Endometrial microvascular endothelial cells (primary cell): ENCODE data around the gene SLC7A8. TPM values are rescaled to one million over a fixed set of nuclear protein-coding genes. Genes with fewer than 3 reads are reported as not detected.
"Not testable (repeated sequence)": the region's sequence is repeated elsewhere in the genome, so short reads cannot be mapped to it uniquely, and the experiment has no call there.

Experiments
- in situ Hi-C: cut with HindIII; loops from 2 replicates; pipeline ENCODE4 v1.10.0; 2017; ENCODE audit warnings: low sequenced_read_pairs, low pct_unique_long_range_greater_than_20kb; ENCODE audit errors: inconsistent ontology term
- total RNA-seq: library from RNA; depleted of rRNA; stranded (reverse); fragments of >200 nt; gene quantifications from one replicate; pipeline ENCODE4 v1.2.3, GENCODE V29; 2015; ENCODE audit errors: inconsistent ontology term

SLC7A8 gene
- total RNA-seq, 1 donor from 2014 or later = 0.37 TPM

DNA sequence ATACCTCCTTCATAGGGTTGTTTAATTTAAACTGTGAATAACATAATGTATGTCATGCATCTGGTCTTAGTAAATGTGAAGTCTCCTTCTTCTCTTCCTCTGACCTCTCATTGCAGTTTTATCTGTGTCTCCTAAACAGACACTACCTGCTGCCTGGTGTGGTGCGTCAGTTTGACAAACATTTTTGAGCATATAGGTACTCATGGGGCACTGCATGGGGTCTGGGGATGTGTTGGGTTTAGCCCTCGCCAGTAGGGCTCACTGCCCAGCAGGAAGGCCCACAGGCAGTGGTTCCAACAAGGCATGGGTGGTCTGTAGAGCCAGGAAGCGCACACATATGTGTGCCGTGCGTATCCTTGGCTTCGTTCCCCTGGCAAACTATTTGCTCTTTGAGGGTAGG is 61.4 kb downstream of the SLC7A8 start:
- in situ Hi-C loops = no loop called here

DNA sequence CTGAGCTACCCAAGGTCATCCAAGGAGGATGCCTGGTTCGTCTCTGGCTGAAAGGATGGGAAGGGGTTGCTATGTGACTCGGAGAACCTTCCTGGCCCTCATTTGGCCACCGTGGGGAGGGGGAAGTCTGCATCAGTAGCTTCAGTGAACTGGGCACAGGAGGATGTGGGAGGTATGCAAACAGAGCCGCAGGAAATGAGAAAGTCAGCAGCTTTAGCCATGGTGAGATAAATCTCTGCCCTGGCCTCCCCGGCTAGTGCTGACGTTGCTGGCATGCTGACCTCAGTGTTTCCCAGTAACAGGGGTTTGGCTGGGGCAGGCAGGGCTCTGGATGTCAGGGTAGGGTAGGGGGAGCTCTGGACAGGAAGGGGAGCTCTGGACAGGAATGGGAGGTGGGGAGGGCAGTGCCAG is 62.1 kb downstream of the SLC7A8 start:
- in situ Hi-C loops = no loop called here

- in situ Hi-C loops = no loop called here
Observed at GRCh38 chr14:23120541-23121251, 62.8 kb downstream of the SLC7A8 start.

GRCh38 chr14:23119363-23120327 is 63.8 kb downstream of the SLC7A8 start:
- in situ Hi-C loops = no loop called here

DNA sequence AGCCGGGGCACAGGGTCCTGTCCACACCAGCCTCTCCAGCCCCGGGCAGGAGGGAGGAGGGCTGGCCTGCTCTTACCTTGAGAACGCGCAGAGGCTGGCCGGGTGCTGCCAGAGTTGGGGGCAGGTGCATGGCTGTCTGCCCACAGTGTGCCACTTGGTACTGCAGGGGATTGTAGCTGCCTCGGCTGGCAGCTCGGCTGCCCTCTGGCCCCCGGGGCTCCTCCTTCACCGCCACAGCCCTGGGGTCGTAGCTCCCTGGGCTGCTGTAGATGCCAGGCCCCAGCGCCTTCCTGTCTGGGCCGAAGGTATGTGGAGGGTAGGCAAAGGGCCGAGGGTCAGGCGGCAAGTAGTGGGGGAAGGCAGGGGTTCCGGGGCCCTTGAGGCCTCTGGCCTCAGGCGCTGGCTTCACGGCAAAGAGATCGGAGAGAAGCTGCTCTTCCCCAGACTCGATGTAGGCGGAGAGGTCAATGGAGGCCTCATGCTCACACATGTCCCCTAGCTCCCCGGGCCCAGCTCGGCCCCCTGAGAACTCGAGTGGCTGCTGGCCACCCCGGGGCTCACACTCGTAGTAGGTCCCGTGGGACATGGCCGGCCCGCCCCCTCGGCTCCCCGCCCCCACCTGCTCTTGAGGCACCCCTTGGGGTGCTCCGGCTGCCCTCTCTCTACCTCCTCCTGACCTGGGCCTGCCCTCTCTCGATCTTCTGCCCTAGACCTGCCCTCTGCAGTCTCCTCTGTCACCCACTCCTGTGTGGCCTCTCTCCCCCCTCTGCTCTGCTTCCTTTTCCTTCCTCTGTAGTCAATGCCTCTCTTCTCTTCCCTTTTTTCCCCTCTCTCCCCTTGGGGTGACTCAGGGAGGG is 64.7 kb downstream of the SLC7A8 start, which contains the start of gene CEBPE:
CEBPE (minus strand) TSS at position 750 of the 857 bp plus-strand sequence; CDS start at position 586, 164 bp downstream.
- in situ Hi-C loops = no loop called here

- in situ Hi-C loops = no loop called here
Observed at GRCh38 chr14:23117371-23118020, 66.0 kb downstream of the SLC7A8 start.

- in situ Hi-C loops = no loop called here
Observed at GRCh38 chr14:23115918-23116317, 67.5 kb downstream of the SLC7A8 start.

DNA sequence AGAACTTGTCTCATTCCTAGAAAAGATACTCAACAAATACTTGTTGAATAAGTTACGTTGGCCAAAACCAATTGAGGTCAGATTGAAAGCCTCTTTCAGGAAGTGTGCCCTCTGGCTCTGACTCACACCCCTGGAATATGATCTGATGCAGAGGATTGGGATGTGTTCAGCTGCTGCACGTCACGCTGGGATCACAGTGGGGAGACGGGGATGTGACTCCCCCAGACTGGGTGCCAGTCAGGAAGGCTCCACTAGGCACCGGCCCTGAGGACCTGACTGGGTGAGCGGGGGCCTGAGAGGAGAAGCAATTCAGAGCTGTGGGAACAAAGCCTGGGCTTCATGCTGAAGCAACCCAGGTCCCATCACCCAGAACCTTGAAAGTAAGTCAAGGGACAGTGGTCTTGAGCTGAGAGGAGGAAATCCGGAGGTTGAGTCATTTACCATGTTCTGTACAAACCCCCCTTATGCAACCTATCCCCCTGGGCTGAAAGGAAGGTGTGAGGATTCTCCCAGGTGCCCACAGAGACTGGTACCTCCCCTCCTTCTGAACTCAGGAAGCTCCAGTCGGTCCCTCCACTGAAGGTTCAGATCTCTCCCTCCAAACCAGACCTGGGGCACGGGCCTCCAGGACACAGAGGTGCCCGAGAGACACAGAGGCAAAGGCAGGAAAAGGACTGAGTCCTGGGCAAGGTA is 68.3 kb downstream of the SLC7A8 start:
- in situ Hi-C loops = no loop called here

- in situ Hi-C loops = no loop called here
Observed at GRCh38 chr14:23114669-23115038, 68.8 kb downstream of the SLC7A8 start.

GRCh38 chr14:23114120-23114458 is 69.4 kb downstream of the SLC7A8 start:
- in situ Hi-C loops = no loop called here

GRCh38 chr14:23113431-23114119 is 69.9 kb downstream of the SLC7A8 start:
- in situ Hi-C loops = no loop called here

- in situ Hi-C loops = no loop called here
Observed at GRCh38 chr14:23112359-23113178, 70.9 kb downstream of the SLC7A8 start.

DNA sequence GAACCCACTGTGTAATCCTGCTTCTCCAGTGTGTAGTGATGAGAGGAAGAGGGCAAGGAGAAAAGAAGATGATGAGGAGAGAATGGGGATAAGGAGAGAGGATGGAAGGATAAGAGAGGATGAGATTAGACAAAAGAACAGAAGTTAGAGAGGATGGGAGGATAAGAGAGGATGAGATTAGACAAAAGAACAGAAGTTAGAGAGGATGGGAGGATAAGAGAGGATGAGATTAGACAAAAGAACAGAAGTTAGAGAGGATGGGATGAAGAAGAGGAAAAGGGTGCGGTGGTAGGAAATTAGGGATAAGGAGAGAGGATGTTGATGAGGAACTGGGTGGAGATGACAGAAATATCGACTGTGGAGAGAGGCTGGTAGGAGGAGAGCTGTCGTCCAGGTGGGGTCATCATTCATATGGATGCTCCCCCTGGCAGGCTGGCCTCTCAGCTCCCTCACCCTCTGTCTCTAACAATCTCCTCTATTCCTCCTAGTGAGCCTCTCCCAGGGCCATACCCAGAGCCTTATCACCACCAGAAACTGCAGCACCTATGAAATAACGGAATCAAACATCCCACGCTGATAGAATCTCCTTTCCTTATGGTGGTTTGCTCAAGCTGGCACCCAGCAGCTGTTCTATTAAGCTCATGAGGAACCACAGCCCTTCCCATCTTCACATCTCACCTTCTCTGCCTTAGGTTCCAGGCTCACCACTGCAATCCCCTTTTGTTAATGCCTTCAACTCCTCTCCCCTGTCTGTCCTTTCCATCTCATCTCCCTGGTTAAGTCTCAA is 72.7 kb downstream of the SLC7A8 start:
- in situ Hi-C loops = no loop called here

DNA sequence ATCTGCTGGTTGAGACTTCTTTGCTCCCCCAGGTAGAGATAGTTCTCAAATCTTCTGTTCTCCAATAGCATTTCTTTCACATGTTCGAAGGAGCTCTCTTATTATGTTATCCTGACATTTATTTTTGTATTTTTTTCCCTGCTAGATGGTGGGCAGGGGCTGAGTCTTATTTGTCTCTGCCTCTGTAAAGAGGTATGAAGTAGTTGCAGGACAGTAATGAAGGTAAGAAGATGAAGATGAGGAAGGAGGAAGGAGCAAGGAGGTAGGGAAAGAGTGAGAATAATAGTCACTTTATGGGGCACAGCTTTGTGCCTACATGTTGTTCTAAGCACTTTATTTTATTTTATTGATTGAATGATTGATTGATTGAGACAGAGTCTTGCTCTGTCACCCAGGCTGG is 73.7 kb downstream of the SLC7A8 start:
- in situ Hi-C loops = no loop called here

GRCh38 chr14:23108169-23108568 is 75.3 kb downstream of the SLC7A8 start:
- in situ Hi-C loops = not testable (repeated sequence)

- in situ Hi-C loops = not testable (repeated sequence)
Observed at GRCh38 chr14:23107620-23108019, 75.8 kb downstream of the SLC7A8 start.
